K562 (cell line): ENCODE results near the gene RHAG. TPM values are rescaled to one million over a fixed set of nuclear protein-coding genes. Genes with fewer than 3 reads are reported as not detected.

Experiments
- AFF1 ChIP-seq, 2 experiments: fragments of 450-650 bp; IDR thresholded peaks; 2 replicates each; pipeline ENCODE4 v1.6.1; 2018; ENCODE audit warnings: mild to moderate bottlenecking in 2 of 2, low read depth in 1 of 2; ENCODE audit not compliant: partially characterized antibody in 2 of 2
- C11orf30 ChIP-seq: fragments of 450-650 bp; IDR thresholded peaks from 2 replicates; pipeline ENCODE4 v1.6.1; 2016; ENCODE audit warnings: low read depth, mild to moderate bottlenecking
- CEBPG ChIP-seq, 3 experiments: fragments of 200-800 bp in 1 of 3; sonication (Bioruptor generic) in 1 of 3; sonication (generic) in 1 of 3; formaldehyde crosslinking in 1 of 3; IDR thresholded peaks in 2 of 3; conservative IDR thresholded peaks in 1 of 3; 2 replicates each; pipeline versions ENCODE4 v1.6.1 to v1.8.0; 2016 to 2022; ENCODE audit warnings: missing compliant biosample characterization in 2 of 3, missing genetic modification characterization in 2 of 3, mild to moderate bottlenecking in 1 of 3, missing genetic modification reagents in 1 of 3
- CEBPZ ChIP-seq: fragments of 150-350 bp; IDR thresholded peaks from 2 replicates; pipeline ENCODE4 v1.6.1; 2014; ENCODE audit warnings: low read depth, mild to moderate bottlenecking, low read length, borderline replicate concordance
- E2F4 ChIP-seq: sonication (generic); formaldehyde crosslinking; IDR thresholded peaks from 2 replicates; pipeline ENCODE4 v1.8.0; 2022; ENCODE audit warnings: mild to moderate bottlenecking, low read depth, missing genetic modification reagents
- FOSL1 ChIP-seq: fragments of 200-800 bp; sonication (Bioruptor generic); conservative IDR thresholded peaks from 2 replicates; pipeline ENCODE4 v1.6.1; 2016; ENCODE audit warnings: missing genetic modification characterization, missing compliant biosample characterization
- GATA2 ChIP-seq: sonication (generic); formaldehyde crosslinking; IDR thresholded peaks from 2 replicates; pipeline ENCODE4 v1.4.0; 2020; ENCODE audit warnings: mild to moderate bottlenecking, missing genetic modification reagents
- GMEB1 ChIP-seq: fragments of 250-450 bp; sonication (Bioruptor Pico); IDR thresholded peaks from 2 replicates; pipeline ENCODE4 v1.4.0; 2020; ENCODE audit warnings: mild to moderate bottlenecking
- IFI16 ChIP-seq: fragments of 250-450 bp; sonication (Bioruptor Pico); IDR thresholded peaks from 2 replicates; pipeline ENCODE4 v2.1.2; 2022; ENCODE audit warnings: mild to moderate bottlenecking, inconsistent platforms
- KLF6 ChIP-seq: fragments of 250-450 bp; sonication (Bioruptor Pico); IDR thresholded peaks from 2 replicates; pipeline ENCODE4 v1.4.0; 2020; ENCODE audit warnings: mild to moderate bottlenecking, moderate library complexity, borderline replicate concordance
- MCM2 ChIP-seq: fragments of 450-650 bp; IDR thresholded peaks from 2 replicates; pipeline ENCODE4 v1.6.1; 2017; ENCODE audit warnings: low read depth, mild to moderate bottlenecking
- PHF20 ChIP-seq: fragments of 450-650 bp; IDR thresholded peaks from 2 replicates; pipeline ENCODE4 v1.6.1; 2018; ENCODE audit not compliant: partially characterized antibody
- ZNF212 ChIP-seq: fragments of 450-650 bp; formaldehyde crosslinking; IDR thresholded peaks from 2 replicates; pipeline ENCODE4 v1.4.0; 2020; ENCODE audit warnings: mild to moderate bottlenecking
- ZNF551 ChIP-seq: fragments of 250-450 bp; sonication (Bioruptor Pico); IDR thresholded peaks from 2 replicates; pipeline ENCODE4 v1.5.0; 2021; ENCODE audit warnings: mild to moderate bottlenecking, moderate library complexity
- ZNF589 ChIP-seq: fragments of 200-800 bp; sonication (Bioruptor generic); IDR thresholded peaks from 2 replicates; pipeline ENCODE4 v1.6.1; 2016; ENCODE audit warnings: low read depth, missing genetic modification characterization, missing compliant biosample characterization
- ZNF766 ChIP-seq: fragments of 200-800 bp; sonication (Bioruptor generic); conservative IDR thresholded peaks from 2 replicates; pipeline ENCODE4 v1.6.1; 2016; ENCODE audit warnings: missing genetic modification characterization, missing compliant biosample characterization
- polyA plus RNA-seq, 8 experiments: library from polyadenylated mRNA; depleted of rRNA in 4 of 8; stranded (reverse) in 5 of 8; unstranded in 3 of 8; fragments of >200 nt; fragmentation: Nextera tagmentation in 2 of 8; fragmentation: Illumina TruSeq in 1 of 8; extraction: Ambion mirVana in 2 of 8; extraction: Trizol in 1 of 8; gene quantifications; 2 replicates each; pipeline versions ENCODE4 v1.2.1 to v1.2.3, GENCODE V29; 2011 to 2014; ENCODE audit warnings: inconsistent platforms in 1 of 8, missing spikeins in 1 of 8
- total RNA-seq, 7 experiments: library from RNA; depleted of rRNA in 6 of 7; stranded (reverse); fragments of >200 nt in 6 of 7; fragmentation: Illumina TruSeq in 2 of 7; extraction: Trizol in 2 of 7; gene quantifications; 2 replicates each; pipeline versions ENCODE4 v1.2.1 to v1.2.3, GENCODE V29; 2011 to 2021; ENCODE audit warnings: low replicate concordance in 1 of 7

The RHAG gene
- total and polyA plus RNA-seq, 9 of the 15 experiments (the other 6 are each of a cell fraction or from before 2014, with no cell fraction given) = 290 to 1,202 (median 505) TPM

- TF ChIP-seq E2F4 (CRISPR knock-in tag) = no peak
- 0 out of 2 replicates have a peak, but pooled peaks have one; percentile 18 for TF ChIP-seq ZNF551 (CRISPR knock-in tag)
- TF ChIP-seq GMEB1 = peak; percentile 14; the same call in 1 of the 2 replicates
- TF ChIP-seq CEBPZ = no peak
- peak in 1 of 2 experiments; percentile 94 for TF ChIP-seq AFF1 (IDR thresholded peaks at IDR 0.05; ENCODE audit: low read depth in 1 of 2, partially characterized antibody in 2 of 2)
- peak; percentile 46; the same call in 1 of the 2 replicates for TF ChIP-seq FOSL1 (tag)
- TF ChIP-seq KLF6 (CRISPR knock-in tag) = no peak
- no peak for TF ChIP-seq CEBPG (CRISPR knock-in tag; IDR thresholded peaks at IDR 0.05)
- no peak for TF ChIP-seq CEBPG (tag; conservative IDR thresholded peaks at IDR 0.05 in 1 of 2, IDR thresholded peaks at IDR 0.05 in 1 of 2)
- 0 out of 2 replicates have a peak, but pooled peaks have one; percentile 37 for TF ChIP-seq ZNF589 (CRISPR knock-in tag)
- TF ChIP-seq ZNF766 (CRISPR knock-in tag) = no peak; the same call in 1 of the 2 replicates
- no peak for TF ChIP-seq IFI16 (CRISPR knock-in tag)
- no peak for TF ChIP-seq MCM2
- no peak for TF ChIP-seq ZNF212 (CRISPR knock-in tag)
- TF ChIP-seq GATA2 = peak; percentile 69
- TF ChIP-seq C11orf30 = no peak
- no peak for TF ChIP-seq PHF20
Measured at GRCh38 chr6:49636713-49637349, at the start of gene RHAG (continued).
